SU-DHL-6 (cell line): ENCODE measurements around the gene TEX264.

Experiments
- H2AFZ ChIP-seq: fragments of 200-600 bp; sonication (generic); 2 replicates; pipeline ENCODE4 v1.6.1; 2014; ENCODE audit warnings: low read depth, mild to moderate bottlenecking, moderate library complexity, mixed read lengths, antibody characterized with exemption, low read length; ENCODE audit not compliant: severe bottlenecking
- H3F3A ChIP-seq: fragments of 200-600 bp; shearing (Covaris generic); 2 replicates; pipeline ENCODE4 v1.6.0; 2016; ENCODE audit warnings: antibody characterized with exemption, mild to moderate bottlenecking; ENCODE audit not compliant: insufficient read depth
- H3K27ac ChIP-seq: fragments of 200-600 bp; sonication (generic); 2 replicates; pipeline ENCODE4 v1.5.1; 2016; ENCODE audit warnings: low read depth, mild to moderate bottlenecking, low read length, moderate library complexity, mixed read lengths
- H3K27me3 ChIP-seq: fragments of 200-600 bp; sonication (generic), shearing (Covaris generic); 2 replicates; pipeline ENCODE4 v1.6.0; 2014; ENCODE audit warnings: mild to moderate bottlenecking, low read length
- H3K36me3 ChIP-seq: fragments of 200-600 bp; sonication (generic); 2 replicates; pipeline ENCODE4 v1.6.1; 2014; ENCODE audit warnings: mild to moderate bottlenecking, low read length, mixed read lengths
- H3K4me2 ChIP-seq: fragments of 300-600, 200-600 bp; shearing (Covaris generic), sonication (generic); 2 replicates; pipeline ENCODE4 v1.6.0; 2014; ENCODE audit warnings: low read length, low read depth, mild to moderate bottlenecking; ENCODE audit not compliant: poor library complexity, severe bottlenecking
- H3K4me3 ChIP-seq: fragments of 200-600 bp; sonication (generic); 2 replicates; pipeline ENCODE4 v1.5.1; 2014; ENCODE audit warnings: antibody characterized with exemption, low read length, mild to moderate bottlenecking, mixed read lengths; ENCODE audit not compliant: insufficient read depth, poor library complexity, severe bottlenecking
- H3K79me2 ChIP-seq: fragments of 200-600 bp; sonication (generic); 2 replicates; pipeline ENCODE4 v1.6.1; 2014; ENCODE audit warnings: mild to moderate bottlenecking, low read length, moderate library complexity; ENCODE audit not compliant: insufficient read depth
- H3K9ac ChIP-seq: fragments of 200-600 bp; sonication (generic); 2 replicates; pipeline ENCODE4 v1.7.0; 2014; ENCODE audit warnings: mild to moderate bottlenecking, low read length
- H3K9me2 ChIP-seq: fragments of 200-600 bp; sonication (generic); replicated peaks from 2 replicates; pipeline ENCODE4 v1.6.1; 2014; ENCODE audit warnings: low read length; ENCODE audit not compliant: insufficient read depth
- H3K9me3 ChIP-seq: fragments of 200-600 bp; sonication (generic); 2 replicates; pipeline ENCODE4 v1.6.1; 2014; ENCODE audit warnings: low read length, mixed read lengths; ENCODE audit not compliant: insufficient read depth
- H4K20me1 ChIP-seq: fragments of 200-600 bp; sonication (generic); 2 replicates; pipeline ENCODE4 v1.6.1; 2014; ENCODE audit warnings: low read depth, mild to moderate bottlenecking, antibody characterized with exemption, low read length, moderate library complexity, mixed read lengths
- EZH2phosphoT487 ChIP-seq: fragments of 200-600 bp; sonication (generic), shearing (Covaris generic); conservative IDR thresholded peaks from 2 replicates; pipeline ENCODE4 v1.6.1; 2018; ENCODE audit warnings: mild to moderate bottlenecking, antibody characterized with exemption, low read length, moderate library complexity, mixed read lengths
- TF ChIP-seq, protein P1 (sequence below): fragments of 200-600 bp; sonication (generic); IDR thresholded peaks from one replicate; pipeline ENCODE4 v1.5.1; 2017; ENCODE audit warnings: antibody characterized with exemption, mild to moderate bottlenecking, low read length, moderate library complexity; ENCODE audit not compliant: insufficient read depth, poor library complexity, severe bottlenecking

Gene TEX264

DNA sequence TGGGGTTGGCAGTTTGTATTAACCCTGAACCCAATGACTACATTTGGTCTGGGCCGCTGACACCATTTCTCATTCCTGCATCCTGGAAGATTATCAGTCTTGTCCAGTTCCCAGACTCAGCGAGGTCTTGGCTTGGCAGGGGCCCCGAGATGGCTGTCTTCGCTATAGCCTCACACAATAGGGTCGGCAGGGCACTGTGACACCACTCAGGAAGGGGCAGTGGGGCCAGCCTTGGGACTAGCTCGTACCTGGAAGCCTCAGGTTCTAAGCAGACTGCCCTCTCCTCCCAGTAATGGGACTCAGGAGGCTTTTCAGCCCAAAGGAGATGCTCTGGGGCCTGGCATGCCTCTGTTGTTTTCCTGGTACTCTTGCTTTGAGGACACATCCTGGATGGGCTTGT lies 9.1 kb downstream of the TEX264 start:
- Histone ChIP-seq H4K20me1 (no peaks in the 10 kb centered on the region), H3K9me3 (no peaks in the 10 kb centered on the region), H3K79me2 (peaks cover 7% of the 10 kb centered on the region; the same call in 1 of the 2 replicates), H3K36me3 (no peaks in the 10 kb centered on the region), H2AFZ (no peak overlapping the region), H3K27me3 (no peaks in the 10 kb centered on the region), H3K4me2 (no peak overlapping the region), H3F3A (0 out of 2 replicates have a peak, but pooled peaks cover 4% of the 10 kb centered on the region), H3K4me3 (no peak overlapping the region), H3K9ac (no peak overlapping the region), H3K27ac (no peak overlapping the region), H3K9me2 (no peaks in the 10 kb centered on the region)
- TF ChIP-seq EZH2phosphoT487 = no peak
- TF ChIP-seq, protein P1, sequence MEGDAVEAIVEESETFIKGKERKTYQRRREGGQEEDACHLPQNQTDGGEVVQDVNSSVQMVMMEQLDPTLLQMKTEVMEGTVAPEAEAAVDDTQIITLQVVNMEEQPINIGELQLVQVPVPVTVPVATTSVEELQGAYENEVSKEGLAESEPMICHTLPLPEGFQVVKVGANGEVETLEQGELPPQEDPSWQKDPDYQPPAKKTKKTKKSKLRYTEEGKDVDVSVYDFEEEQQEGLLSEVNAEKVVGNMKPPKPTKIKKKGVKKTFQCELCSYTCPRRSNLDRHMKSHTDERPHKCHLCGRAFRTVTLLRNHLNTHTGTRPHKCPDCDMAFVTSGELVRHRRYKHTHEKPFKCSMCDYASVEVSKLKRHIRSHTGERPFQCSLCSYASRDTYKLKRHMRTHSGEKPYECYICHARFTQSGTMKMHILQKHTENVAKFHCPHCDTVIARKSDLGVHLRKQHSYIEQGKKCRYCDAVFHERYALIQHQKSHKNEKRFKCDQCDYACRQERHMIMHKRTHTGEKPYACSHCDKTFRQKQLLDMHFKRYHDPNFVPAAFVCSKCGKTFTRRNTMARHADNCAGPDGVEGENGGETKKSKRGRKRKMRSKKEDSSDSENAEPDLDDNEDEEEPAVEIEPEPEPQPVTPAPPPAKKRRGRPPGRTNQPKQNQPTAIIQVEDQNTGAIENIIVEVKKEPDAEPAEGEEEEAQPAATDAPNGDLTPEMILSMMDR = no peak

DNA sequence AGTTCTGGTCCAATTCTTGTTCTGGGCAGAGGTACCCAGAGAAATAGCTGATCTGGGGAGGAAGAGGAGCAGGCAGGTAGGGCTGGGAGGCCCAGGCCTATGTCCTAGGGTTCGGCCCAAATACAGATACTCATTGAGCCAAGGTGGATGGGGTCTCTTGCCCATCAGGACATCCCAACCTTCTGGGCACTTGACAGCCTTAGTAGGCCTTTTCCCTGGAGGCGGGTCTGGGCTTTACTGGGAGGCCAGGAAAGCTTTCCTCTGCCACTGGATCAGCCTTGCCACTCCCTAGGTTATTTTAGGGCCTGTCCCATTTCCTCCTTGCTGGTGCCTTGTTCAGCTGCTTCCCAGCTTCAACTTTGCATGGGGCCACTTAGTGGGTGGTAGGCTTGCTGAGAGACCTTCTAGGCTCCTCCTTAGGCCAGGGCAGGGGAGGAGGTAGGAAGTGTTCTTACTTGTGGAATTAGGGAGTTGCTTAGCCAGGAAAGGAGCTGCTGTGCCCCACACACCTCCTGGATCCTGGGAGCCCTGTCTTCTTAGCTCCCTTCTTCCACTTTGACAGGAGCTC lies 9.7 kb downstream of the TEX264 start:
- Histone ChIP-seq H3K4me2 (no peak overlapping the region), H3K9me3 (no peaks in the 10 kb centered on the region), H3K27me3 (no peaks in the 10 kb centered on the region), H4K20me1 (no peaks in the 10 kb centered on the region), H3F3A (0 out of 2 replicates have a peak, but pooled peaks cover 4% of the 10 kb centered on the region), H2AFZ (no peak overlapping the region), H3K27ac (peak overlapping the region; percentile 42; the same call in 1 of the 2 replicates), H3K36me3 (no peaks in the 10 kb centered on the region), H3K79me2 (peaks cover 7% of the 10 kb centered on the region; the same call in 1 of the 2 replicates), H3K9ac (0 out of 2 replicates have a peak overlapping the region, but pooled peaks have one; percentile 31), H3K4me3 (no peak overlapping the region), H3K9me2 (no peaks in the 10 kb centered on the region)
- no peak for TF ChIP-seq EZH2phosphoT487
- TF ChIP-seq, protein P1 = no peak

- Histone ChIP-seq H3F3A (0 out of 2 replicates have a peak, but pooled peaks cover 4% of the 10 kb centered on the region), H3K4me3 (no peak overlapping the region), H3K9me3 (no peaks in the 10 kb centered on the region), H3K9ac (peak overlapping the region; percentile 31; the same call in 1 of the 2 replicates), H3K4me2 (peak overlapping the region; percentile 26), H4K20me1 (no peaks in the 10 kb centered on the region), H2AFZ (no peak overlapping the region), H3K27me3 (no peaks in the 10 kb centered on the region), H3K36me3 (no peaks in the 10 kb centered on the region), H3K9me2 (no peaks in the 10 kb centered on the region), H3K27ac (peak overlapping the region; percentile 42; the same call in 1 of the 2 replicates), H3K79me2 (peaks cover 7% of the 10 kb centered on the region; the same call in 1 of the 2 replicates)
- TF ChIP-seq, protein P1 = no peak
- no peak for TF ChIP-seq EZH2phosphoT487
These were observed 10.4 kb downstream of the TEX264 start for GRCh38 chr3:51681453-51681852.
